ENCODE data around the gene PDE4A.

PDE4A gene

DNA sequence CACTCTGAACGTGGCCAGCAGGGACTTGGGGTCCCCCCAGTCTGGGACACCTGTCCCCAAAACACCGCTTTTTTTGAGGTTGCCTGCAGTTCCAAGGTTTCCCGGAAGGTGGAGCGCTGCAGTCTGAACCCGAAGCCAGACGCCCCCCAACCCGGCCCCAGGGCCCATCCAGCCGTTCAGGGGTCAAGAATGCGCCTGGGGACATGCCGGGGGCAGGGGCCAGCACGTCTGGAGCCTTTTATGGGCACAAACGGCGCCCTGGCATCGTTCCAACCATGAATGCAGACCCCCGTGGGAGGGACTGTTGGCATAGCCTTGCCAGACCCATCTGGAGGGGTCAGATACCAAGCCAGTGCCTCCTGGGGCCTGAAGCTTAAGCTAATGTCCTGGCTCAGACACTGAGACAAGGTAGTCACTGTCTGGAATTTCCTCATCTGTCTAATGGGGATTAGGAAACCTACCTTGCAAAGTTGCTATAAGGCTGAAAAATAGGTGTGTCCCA, 90.0 kb downstream of the PDE4A start:
- peak; percentile 35 for DNase-seq (ENCODE audit: low spot score)

DNA sequence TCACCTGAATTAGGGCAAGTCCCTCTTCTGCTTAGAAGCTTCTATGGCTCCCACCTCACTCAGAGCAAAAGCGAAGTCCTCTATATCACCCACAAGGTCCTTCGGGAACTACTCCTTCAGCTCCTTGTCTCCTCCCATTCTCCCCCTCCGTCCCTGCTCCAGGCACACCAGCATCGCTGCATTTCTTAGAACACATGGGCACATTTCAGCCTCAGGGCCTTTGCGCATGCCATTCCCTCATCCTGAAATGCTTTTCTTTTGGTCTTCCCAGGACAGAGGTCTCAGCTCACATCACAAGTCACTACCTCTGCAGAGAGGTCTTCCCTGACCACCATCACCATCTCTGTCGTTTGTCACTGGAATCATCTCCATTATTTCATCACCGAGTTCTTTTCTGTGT, 92.9 kb downstream of the PDE4A start:
- no peak for DNase-seq (ENCODE audit: low spot score)

DNA sequence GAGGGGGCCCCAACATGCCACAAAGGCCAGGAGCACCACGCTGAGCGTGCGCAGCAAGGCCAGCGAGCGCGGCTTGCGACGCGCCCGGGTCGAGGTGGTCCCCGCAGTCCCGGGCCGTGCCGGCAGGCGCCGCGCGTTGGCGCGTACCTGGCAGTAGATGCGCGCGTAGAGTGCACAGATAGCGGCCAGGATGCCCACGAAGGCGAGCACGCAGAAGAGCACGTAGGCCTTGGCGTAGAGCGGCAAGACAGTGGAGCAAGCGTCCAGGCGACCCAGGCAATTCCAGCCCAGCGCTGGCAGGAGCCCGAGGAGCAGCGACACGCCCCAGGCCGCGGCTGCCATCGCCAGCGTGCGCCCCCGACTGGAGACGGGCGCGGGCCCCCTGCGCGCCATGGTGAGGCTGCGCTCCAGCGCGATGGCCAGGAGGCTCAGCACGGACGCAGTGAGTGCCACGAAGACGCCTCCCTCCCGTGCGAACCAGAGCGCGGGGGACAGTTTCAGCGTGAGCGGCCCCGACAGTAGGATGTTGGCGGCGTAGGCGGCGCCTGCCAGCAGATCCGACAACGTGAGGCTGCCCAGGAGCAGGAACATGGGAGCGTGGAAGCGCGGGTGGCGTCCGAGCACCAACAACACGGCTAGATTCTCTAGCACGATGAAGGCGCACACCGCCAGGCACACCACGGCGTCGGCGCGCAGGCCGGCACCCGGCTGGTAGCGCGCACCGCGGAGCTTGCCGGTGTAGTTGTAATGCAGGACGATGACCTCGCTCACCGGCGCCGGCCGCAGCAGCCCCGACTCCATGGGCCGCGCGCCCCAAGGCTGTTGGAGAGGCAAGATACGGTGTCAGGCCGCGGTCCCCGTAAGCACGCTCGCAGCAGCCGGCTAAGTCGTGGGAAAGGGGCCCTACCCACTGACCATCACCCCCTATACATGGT, 94.1 kb downstream of the PDE4A start:
- DNase-seq (ENCODE audit: low spot score): no peak

DNA sequence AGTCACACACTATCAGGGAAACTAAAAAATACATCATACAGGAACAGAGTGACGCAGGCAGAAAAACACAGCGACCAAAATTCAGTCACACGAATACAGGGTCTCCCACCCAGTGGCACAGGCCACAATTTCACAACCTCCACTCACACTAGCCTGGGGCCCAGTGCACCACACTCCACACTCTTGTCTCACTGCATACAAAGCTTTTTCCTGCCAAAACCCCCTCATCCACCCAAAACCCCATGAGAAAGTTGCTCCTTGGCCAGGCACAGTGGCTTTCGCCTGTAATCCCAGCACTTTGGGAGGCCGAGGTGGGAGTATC, 95.7 kb downstream of the PDE4A start:
- no peak for DNase-seq (ENCODE audit: low spot score)

DNA sequence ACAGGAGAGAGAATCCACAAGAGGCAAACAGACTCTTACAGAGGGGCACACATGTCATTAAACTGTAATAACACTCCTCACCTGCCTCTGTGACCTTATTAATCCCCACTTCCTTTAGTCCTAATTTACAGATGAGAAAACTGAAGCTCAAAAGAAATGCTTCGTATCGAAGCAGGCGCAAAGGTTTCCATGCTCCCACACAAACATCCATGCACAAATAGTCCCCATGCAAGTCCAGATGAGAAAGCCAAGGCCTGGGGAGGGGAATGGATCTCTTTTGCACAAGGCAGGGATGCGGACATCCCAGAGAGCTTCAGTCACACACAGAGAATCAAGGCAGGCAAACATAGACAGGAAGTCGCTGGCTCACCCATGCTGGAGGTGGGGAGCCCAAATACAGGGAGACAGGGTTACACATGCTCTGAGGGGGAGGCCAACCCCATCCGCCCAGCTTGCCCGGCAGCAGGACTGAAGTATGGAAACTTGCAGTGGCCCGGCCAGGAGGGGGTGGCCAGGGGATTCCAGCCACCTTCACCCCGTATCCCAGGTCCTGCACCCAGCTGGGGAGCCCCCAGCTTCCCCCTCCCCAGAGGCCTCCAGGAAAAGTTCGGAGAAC, 96.4 kb downstream of the PDE4A start:
- DNase-seq (ENCODE audit: low spot score): no peak

DNA sequence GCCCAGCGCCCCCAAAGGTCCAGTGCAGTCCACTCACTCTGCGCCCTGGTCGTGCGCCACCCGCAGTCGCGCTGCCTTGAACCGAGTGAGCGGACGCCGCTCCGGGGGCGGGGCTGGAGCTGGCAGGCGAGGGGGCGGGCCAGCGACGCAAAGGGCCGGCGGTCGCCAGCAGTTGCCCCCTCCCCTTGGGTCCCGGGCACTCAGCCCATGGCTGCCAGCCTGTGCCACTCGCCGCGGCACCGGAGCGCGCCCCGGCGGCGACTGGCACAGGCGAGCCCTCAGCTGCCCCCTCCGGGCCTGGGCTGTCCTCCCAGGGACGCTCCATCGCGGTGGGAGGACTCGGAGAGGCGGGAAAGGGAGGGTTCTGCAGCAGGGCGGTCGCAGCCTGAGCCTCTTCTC, 97.0 kb downstream of the PDE4A start, which contains the start of gene S1PR5:
TSS of gene S1PR5 (minus strand) at position 87 of the 399 bp plus-strand sequence. CDS start 2,436 bp downstream, outside the sequence.
- DNase-seq (ENCODE audit: low spot score): no peak

DNA sequence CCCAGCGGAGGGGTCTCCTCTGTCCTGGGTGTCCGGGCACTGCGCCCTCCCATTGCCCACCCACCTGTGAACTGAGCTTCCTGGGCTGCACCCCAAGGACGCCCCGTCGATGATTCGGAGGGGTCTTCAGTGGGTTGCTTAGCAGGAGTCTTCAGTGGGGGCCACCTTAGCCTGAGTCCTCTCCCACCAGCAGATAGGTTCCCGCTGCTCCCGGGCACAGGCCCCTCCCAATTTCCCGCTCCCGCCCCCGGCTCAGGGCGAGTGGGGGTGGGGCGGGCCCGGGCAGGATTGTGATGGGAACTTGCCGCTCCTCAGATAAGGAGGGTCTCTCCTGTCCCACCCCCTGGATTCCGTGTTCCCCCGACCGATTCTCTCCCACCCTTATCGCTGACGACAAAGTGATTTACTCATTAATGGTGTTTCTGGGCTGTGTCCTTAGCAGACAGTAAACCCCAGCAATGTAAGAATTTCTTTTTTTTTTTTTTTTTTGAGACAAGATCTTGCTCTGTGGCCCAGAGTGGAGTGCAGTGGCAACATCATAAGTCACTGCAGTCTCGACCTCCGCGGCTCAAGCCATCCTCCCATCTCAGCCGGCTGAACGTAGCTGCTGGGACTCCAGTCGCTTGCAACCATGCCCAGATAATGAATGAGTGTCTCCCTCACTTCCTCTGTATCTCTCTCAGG, 97.6 kb downstream of the PDE4A start:
- DNase-seq (ENCODE audit: low spot score): no peak

DNA sequence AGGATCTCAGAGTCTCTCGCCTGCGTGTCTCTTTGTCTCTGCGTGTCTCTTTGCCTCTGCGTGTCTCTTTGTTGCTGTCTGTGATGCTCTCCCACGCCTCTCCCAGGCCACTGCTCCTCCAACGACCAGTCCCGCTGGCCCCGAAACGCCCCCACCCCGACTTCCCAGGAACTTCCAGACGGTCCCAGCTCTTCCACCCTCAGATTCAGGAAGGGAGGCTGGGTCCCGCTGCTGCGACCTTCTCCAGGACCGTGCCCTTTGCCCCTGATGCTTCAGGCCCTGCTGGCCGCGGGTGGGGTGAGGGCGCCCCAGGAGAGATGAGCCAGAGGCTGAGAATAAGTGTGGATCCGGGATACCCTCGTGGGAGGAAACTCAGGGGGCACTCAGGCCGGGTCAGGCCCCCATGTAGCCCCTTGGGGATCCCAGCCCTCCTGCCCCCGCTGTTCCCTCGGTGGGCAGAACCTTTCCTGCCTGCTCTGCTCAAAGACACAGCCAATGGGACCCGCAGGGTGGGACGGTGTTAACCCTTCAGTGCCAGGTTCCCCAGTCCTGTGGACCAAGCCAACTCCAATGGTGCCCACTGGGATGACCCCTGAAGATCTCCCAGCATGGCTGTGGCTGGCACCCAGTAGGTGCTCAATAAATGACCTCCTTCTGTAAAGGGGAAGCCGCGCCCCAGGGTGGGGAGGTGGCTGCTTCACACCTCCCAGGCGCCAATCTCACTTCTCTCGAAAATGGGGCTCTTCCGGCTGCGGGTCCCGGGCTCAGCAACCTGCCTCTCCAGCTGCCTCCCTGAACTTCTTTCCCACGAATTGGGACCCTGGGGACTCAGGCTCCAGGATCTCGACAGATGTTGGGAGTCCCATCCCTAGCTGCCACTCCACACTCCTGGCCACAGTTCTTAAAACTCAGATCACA, 98.4 kb downstream of the PDE4A start:
- no peak for DNase-seq (ENCODE audit: low spot score)
